SU-DHL-6 (cell line): Measurements from ENCODE around the gene SPDEF.

Source experiments
- EZH2phosphoT487 ChIP-seq: fragments of 200-600 bp; sonication (generic), shearing (Covaris generic); conservative IDR thresholded peaks from 2 replicates; pipeline ENCODE4 v1.6.1; 2018; ENCODE audit warnings: mild to moderate bottlenecking, antibody characterized with exemption, low read length, moderate library complexity, mixed read lengths
- TF ChIP-seq, protein P1 (sequence below): fragments of 200-600 bp; sonication (generic); IDR thresholded peaks from one replicate; pipeline ENCODE4 v1.5.1; 2017; ENCODE audit warnings: antibody characterized with exemption, mild to moderate bottlenecking, low read length, moderate library complexity; ENCODE audit not compliant: insufficient read depth, poor library complexity, severe bottlenecking

DNA sequence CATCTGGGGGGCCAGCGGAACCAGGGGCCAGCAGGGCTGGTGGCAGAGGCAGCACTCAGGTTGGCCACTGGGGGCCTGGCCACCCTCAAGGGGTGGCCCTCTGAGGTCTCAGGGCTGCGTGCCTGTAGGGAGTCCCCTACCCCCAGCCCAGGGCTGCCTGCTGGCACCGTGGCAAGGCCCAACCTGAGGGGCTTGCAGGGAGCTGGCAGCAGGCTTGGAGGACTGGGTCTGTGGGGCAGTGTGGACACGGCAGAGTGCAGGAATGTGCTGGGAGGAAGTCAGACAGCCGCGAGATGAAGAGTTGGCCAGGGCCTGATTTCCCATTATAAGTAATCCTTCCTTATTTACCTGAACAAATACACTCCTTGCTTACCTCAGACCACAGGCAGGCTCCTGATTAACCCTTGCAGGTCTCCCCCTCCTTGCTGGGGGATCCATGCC, at the start of gene SPDEF:
- TF ChIP-seq, protein P1, sequence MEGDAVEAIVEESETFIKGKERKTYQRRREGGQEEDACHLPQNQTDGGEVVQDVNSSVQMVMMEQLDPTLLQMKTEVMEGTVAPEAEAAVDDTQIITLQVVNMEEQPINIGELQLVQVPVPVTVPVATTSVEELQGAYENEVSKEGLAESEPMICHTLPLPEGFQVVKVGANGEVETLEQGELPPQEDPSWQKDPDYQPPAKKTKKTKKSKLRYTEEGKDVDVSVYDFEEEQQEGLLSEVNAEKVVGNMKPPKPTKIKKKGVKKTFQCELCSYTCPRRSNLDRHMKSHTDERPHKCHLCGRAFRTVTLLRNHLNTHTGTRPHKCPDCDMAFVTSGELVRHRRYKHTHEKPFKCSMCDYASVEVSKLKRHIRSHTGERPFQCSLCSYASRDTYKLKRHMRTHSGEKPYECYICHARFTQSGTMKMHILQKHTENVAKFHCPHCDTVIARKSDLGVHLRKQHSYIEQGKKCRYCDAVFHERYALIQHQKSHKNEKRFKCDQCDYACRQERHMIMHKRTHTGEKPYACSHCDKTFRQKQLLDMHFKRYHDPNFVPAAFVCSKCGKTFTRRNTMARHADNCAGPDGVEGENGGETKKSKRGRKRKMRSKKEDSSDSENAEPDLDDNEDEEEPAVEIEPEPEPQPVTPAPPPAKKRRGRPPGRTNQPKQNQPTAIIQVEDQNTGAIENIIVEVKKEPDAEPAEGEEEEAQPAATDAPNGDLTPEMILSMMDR = no peak
- no peak for TF ChIP-seq EZH2phosphoT487
